Measurements from ENCODE around the gene ADSS2. TPM values are rescaled to one million over a fixed set of nuclear protein-coding genes. Genes with fewer than 3 reads are reported as not detected.

Gene ADSS2
- total and polyA plus RNA-seq, 2 experiments from 2014 or later, result 55.1 to 101 TPM

DNA sequence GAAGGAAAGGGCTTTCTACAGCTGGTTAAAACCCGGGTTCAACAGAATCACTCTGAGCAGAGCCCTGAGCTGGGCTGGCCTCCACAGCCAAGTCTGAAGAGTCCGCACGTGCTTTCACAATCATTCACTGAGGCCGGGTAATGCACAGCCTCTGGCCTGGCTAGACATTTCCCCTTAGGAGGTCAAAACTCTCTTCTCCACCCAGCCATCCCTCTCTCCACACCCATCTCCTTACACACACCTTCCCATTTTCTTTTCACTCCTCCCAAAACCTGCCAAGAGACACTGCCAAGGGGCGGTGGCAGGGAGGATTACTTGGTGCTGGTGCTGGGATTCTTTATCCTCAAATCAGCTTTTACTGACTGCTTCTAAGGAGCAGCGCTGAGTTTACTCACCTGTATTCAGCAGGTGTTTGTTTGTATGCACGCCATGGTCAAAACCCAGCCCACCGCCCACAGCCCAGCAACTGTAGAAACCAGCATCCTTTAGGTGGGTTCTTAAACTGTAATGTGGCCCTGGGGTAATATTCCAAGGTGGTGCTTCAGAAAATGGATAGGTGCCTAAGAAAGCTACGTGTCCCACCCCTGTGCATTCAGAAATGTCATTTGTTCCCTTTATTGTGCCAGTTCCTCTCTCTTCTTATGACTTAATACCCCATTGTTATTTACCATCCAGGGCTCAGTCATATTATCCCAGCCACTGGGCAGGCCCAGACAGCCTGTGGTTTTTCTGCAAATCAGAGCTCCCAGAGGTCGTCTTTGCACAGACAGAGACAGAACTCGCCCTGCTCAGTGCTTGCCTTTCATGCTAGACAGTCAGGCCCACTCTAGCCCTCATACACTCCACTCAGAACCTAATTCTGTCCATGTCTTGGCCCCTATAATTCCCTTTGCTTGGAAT is 80.2 kb downstream of the ADSS2 start (continued):
- TF ChIP-seq, protein P1, sequence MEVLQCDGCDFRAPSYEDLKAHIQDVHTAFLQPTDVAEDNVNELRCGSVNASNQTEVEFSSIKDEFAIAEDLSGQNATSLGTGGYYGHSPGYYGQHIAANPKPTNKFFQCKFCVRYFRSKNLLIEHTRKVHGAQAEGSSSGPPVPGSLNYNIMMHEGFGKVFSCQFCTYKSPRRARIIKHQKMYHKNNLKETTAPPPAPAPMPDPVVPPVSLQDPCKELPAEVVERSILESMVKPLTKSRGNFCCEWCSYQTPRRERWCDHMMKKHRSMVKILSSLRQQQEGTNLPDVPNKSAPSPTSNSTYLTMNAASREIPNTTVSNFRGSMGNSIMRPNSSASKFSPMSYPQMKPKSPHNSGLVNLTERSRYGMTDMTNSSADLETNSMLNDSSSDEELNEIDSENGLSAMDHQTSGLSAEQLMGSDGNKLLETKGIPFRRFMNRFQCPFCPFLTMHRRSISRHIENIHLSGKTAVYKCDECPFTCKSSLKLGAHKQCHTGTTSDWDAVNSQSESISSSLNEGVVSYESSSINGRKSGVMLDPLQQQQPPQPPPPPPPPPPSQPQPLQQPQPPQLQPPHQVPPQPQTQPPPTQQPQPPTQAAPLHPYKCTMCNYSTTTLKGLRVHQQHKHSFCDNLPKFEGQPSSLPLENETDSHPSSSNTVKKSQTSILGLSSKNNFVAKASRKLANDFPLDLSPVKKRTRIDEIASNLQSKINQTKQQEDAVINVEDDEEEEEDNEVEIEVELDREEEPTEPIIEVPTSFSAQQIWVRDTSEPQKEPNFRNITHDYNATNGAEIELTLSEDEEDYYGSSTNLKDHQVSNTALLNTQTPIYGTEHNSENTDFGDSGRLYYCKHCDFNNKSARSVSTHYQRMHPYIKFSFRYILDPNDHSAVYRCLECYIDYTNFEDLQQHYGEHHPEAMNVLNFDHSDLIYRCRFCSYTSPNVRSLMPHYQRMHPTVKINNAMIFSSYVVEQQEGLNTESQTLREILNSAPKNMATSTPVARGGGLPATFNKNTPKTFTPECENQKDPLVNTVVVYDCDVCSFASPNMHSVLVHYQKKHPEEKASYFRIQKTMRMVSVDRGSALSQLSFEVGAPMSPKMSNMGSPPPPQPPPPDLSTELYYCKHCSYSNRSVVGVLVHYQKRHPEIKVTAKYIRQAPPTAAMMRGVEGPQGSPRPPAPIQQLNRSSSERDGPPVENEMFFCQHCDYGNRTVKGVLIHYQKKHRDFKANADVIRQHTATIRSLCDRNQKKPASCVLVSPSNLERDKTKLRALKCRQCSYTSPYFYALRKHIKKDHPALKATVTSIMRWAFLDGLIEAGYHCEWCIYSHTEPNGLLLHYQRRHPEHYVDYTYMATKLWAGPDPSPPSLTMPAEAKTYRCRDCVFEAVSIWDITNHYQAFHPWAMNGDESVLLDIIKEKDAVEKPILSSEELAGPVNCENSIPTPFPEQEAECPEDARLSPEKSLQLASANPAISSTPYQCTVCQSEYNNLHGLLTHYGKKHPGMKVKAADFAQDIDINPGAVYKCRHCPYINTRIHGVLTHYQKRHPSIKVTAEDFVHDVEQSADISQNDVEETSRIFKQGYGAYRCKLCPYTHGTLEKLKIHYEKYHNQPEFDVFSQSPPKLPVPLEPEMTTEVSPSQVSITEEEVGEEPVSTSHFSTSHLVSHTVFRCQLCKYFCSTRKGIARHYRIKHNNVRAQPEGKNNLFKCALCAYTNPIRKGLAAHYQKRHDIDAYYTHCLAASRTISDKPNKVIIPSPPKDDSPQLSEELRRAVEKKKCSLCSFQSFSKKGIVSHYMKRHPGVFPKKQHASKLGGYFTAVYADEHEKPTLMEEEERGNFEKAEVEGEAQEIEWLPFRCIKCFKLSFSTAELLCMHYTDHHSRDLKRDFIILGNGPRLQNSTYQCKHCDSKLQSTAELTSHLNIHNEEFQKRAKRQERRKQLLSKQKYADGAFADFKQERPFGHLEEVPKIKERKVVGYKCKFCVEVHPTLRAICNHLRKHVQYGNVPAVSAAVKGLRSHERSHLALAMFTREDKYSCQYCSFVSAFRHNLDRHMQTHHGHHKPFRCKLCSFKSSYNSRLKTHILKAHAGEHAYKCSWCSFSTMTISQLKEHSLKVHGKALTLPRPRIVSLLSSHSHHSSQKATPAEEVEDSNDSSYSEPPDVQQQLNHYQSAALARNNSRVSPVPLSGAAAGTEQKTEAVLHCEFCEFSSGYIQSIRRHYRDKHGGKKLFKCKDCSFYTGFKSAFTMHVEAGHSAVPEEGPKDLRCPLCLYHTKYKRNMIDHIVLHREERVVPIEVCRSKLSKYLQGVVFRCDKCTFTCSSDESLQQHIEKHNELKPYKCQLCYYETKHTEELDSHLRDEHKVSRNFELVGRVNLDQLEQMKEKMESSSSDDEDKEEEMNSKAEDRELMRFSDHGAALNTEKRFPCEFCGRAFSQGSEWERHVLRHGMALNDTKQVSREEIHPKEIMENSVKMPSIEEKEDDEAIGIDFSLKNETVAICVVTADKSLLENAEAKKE (CRISPR knock-in tag; IDR thresholded peaks at IDR 0.05), result no peak
- no peak for TF ChIP-seq EZH2phosphoT487 (IDR thresholded peaks at IDR 0.05; ENCODE audit: unreplicated experiment)
- TF ChIP-seq, protein P2, sequence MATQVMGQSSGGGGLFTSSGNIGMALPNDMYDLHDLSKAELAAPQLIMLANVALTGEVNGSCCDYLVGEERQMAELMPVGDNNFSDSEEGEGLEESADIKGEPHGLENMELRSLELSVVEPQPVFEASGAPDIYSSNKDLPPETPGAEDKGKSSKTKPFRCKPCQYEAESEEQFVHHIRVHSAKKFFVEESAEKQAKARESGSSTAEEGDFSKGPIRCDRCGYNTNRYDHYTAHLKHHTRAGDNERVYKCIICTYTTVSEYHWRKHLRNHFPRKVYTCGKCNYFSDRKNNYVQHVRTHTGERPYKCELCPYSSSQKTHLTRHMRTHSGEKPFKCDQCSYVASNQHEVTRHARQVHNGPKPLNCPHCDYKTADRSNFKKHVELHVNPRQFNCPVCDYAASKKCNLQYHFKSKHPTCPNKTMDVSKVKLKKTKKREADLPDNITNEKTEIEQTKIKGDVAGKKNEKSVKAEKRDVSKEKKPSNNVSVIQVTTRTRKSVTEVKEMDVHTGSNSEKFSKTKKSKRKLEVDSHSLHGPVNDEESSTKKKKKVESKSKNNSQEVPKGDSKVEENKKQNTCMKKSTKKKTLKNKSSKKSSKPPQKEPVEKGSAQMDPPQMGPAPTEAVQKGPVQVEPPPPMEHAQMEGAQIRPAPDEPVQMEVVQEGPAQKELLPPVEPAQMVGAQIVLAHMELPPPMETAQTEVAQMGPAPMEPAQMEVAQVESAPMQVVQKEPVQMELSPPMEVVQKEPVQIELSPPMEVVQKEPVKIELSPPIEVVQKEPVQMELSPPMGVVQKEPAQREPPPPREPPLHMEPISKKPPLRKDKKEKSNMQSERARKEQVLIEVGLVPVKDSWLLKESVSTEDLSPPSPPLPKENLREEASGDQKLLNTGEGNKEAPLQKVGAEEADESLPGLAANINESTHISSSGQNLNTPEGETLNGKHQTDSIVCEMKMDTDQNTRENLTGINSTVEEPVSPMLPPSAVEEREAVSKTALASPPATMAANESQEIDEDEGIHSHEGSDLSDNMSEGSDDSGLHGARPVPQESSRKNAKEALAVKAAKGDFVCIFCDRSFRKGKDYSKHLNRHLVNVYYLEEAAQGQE (IDR thresholded peaks at IDR 0.05; ENCODE audit: unreplicated experiment), result no peak

All from GM23338 (cell line).